ENCODE data around the gene ZNF581.

GRCh38 chr19:55644842-55645511, 1.5 kb downstream of the ZNF581 start:
- TF ChIP-seq CTCF (conservative IDR thresholded peaks at IDR 0.05 in 1 of 2, IDR thresholded peaks at IDR 0.05 in 1 of 2; ENCODE audit: extremely low read depth in 1 of 2, insufficient read depth in 1 of 2, low read depth in 1 of 2, low read length in 2 of 2) (no peak), EZH2 (IDR thresholded peaks at IDR 0.05; ENCODE audit: borderline replicate concordance, low read length) (no peak)
